GM10847 (cell line): ENCODE measurements around the gene CLCNKB.

Source experiments
- POLR2A ChIP-seq: IDR thresholded peaks from 2 replicates; pipeline ENCODE4 v1.6.1; 2011; ENCODE audit not compliant: insufficient read length; ENCODE audit errors: extremely low read depth

The CLCNKB gene

DNA sequence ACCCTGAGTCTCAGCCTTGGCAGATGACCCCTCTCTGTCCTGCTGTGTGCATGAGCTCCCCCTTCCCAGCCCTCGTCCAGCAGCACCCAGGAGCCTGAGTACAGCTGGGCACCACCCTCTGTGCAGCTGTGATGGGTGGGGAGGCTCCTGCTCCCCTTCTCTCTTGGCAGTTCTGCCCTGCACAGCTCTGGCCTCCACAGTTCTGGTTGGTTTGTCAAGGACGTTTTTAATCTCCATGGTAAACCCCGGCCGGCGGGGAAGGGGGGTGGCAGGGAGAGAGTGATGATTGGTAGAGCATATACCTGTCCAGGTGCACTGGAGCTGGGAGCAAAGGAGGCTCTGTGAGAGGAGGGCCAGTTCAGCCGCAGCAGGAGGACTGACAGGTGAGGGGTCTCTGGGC is 21.9 kb upstream of the CLCNKB start, which contains the start of gene CLCNKA:
Gene CLCNKA (plus strand): TSS at position 356 of the 400 bp plus-strand sequence. CDS start 584 bp downstream, outside the sequence.
- TF ChIP-seq POLR2A: no peak

DNA sequence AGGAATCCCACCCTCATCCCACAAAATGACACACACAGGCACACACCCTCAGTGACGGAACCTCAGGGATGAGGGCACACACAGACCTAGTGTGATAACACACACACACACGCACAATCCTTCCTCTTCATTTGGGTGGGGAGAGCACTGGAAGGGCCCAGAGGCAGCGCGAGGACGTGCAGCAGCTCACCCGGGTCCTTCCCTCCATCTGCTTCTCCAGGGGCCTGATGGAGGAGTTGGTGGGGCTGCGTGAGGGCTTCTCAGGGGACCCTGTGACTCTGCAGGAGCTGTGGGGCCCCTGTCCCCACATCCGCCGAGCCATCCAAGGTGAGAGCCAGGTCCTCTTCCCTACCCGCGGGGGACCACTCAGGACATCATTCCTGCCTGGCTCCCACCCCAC is 21.2 kb upstream of the CLCNKB start:
- TF ChIP-seq POLR2A: no peak

DNA sequence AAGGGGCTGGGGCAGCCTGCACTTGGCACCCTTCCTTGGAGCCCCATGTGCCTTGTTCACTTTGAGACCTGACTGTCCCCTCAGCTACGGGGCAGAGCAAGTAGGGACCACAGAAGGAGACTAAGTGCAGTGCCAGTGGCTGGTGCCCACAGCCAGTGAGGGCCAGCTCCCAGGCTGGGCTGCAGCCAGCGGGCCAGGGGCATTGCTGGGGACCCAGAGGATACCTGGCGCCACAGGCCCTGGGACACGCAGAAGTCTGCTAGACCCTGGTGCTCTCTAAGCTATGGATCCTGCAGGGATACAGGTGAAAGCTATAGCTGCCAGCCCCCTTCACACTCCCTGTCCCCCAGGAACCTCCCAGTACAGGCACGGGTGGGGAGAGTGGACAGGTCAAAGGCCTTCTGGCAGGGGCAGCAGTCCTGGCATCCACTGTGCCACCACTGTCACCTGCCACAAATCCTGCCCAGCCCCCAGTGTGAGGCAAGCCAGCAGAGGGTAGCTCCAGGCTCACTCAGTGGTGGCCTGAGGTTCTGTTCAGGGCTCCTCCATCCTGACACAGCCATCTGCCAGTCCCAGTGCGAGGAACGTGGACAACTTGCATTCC is 20.4 kb upstream of the CLCNKB start:
- TF ChIP-seq POLR2A: no peak

DNA sequence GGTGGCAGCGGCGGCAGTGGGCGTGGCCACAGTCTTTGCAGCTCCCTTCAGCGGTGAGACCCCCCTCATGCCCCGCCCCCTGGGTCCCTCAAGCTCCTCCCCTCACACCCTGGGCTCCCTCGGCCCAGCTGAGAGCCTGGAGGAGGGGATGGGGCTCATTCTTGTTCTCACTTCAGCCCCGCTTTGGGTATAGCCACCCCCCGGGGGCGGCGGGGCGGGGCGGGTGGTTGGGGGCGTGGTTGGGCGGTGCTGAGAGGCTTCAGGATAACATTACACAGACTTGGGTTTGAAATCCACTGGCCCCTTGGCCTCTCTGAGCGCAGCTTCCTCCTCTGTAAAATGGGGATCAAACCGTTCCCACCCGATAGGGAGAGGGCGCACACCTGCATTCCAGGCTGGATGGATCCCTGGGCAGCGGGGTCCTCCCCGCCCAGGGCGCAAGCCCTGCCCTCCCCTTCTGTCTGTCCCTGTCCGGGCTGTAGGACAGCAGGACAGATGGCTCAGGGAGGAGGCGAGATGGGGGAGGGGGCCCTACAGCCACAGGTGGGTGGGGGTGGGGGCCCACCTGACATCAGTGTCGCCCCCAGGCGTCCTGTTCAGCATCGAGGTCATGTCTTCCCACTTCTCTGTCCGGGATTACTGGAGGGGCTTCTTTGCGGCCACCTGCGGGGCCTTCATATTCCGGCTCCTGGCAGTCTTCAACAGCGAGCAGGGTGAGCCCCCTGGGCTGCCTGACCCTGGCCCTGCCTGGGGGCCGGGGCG is 16.7 kb upstream of the CLCNKB start:
- TF ChIP-seq POLR2A: no peak

DNA sequence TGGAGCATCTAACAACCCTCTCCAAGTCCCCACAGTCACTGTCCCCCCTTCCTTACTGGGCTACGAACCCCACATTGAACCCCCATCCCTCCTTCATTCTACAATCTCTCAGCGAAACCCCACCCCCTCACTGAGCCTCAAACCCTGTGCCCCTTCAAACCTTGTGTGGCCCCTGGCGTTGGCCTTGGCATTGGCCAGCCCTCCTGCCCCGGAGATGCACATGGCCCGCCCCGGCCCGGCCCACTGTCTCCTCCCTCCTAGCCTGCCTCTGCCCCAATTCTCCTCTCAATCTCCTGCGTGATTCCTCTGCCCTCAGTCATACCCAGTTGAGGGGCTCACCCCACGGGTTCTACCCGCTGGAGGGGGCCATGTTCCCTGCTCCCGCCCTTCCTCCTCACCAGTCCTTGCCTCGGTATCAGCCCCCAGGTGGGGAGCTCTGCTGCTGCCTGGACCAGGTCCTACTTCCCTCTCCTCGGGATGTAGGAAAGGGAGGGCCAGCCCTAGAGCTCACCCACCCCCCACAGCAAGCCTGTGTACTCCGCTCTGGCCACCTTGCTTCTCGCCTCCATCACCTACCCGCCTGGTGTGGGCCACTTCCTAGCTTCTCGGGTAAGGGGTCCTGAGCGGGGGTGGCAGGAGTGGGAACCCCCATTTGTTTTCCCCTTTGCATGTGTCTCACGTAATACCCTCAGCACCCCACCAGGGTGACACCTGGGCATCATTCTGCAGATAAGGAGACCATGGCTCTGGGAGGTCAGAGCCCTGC is 15.2 kb upstream of the CLCNKB start:
- TF ChIP-seq POLR2A: no peak

DNA sequence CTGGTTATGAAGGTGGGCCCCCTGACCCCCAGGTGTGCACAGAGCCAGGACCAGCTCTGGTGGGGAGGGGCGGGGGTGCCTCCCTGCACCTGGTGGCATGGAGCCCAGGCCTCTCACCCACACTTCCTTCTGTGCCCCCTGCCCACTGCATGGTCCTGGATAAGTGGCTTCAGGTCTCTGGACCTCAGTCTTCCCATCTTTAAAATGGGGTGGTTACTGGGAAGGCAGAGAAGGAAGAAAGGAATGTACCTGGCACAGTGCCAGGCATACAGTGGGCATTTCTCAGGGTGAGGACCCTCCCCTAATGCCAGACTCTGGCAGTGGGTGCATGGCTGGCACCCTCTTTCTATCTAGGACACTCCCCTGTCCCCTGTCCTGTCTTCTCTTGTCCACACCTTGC is 14.3 kb upstream of the CLCNKB start:
- no peak for TF ChIP-seq POLR2A

DNA sequence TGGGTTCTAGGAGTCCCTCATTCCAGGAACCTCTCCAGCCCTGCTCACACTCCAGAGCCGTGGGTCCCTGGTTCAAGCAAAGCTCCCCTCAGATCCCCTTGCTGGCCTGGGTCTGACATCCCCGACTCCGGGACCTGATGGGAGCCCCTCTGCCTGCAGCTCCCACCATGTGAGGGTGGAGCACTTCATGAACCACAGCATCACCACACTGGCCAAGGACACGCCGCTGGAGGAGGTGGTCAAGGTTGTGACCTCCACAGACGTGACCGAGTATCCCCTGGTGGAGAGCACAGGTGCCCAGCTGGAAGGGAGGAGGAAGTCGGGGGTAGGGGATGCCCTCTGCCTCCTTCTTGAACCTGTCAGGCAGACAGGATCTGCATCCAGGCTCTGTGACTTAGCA is 12.0 kb upstream of the CLCNKB start:
- TF ChIP-seq POLR2A: no peak

DNA sequence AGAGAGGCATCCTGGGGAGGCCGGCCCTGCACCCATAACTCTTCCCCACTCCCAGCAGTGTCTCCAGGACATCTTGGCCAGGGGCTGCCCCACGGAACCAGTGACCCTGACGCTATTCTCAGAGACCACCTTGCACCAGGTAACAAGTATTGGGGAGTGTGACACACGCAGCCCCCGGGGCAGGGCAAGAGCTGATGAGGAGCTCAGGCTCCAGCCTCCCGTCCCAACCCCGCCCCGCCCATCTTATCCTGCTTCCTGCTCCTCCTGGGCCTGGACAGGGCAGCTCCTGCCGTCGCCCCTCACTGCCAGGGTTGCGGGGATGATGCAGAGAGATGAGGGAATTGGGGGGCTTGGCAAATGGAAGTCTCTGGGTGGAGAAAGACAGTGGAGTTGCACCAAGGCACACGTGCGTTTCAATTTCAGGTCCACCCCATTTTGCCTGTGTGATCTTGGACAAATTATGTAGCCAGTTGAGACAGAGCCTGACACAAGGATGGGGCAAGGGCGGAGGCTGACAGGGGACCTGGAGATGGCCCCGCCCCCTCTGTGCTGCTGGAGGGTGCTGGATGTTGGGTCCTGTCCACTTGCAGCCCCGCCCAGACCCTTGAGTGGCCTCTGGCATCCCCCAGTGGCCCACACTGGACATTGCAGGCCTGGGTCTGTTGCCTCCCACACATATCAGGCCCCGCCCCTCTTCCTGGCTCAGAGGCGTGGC is 11.0 kb upstream of the CLCNKB start:
- TF ChIP-seq POLR2A: no peak

DNA sequence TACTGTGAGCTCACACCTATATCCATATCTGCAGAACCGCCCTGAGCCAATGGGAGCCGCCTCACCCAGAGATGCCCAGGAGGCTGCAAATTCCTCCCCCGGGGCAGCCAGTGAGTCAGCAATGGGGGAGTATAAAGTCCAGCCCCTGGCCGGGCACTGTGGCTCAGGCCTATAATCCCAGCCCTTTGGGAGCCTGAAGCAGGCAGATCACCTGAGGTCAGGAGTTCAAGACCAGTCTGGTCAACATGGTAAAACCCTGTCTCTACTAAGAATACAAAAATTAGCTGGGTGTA is 5.0 kb upstream of the CLCNKB start:
- no peak for TF ChIP-seq POLR2A

DNA sequence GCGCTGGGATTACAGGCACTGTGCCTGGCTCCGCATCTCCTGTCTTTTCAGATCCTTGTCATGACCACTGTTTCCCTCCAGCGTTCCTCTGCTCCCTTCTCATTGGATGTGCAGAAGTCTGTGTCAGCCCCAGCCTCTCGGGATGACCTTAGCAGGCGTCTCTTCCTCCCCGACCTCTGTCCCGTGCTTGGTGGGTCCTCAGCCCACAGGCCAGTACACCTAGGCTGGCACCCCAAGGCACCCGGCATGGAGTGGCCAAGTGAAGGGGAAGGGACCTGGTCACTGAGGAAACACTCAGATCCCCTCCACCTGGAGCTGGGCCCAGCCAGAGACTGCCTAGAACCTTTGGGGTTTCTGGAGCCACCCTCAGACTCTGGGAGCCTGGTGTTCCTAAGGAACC is 2.4 kb upstream of the CLCNKB start:
- no peak for TF ChIP-seq POLR2A

DNA sequence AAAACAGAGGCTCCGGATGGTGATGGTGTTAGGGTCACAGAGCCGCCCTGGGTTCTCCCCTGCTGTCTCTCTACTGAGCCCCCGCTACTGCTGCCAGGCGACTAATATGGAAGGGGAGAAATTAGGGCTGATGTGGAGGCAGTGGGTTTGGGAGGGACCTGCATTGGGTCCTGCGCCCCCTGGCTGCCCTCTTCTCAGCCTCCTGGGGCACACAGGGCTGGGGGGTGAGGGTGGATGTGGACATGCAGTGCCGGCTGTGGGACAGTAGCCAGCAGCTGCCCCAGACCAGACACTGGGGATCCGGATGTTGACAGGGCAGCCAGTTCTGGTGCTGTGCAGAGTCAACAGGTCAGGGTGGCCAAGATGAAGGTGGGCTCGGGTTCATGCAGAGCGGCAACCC is 1.5 kb upstream of the CLCNKB start:
- TF ChIP-seq POLR2A: no peak

DNA sequence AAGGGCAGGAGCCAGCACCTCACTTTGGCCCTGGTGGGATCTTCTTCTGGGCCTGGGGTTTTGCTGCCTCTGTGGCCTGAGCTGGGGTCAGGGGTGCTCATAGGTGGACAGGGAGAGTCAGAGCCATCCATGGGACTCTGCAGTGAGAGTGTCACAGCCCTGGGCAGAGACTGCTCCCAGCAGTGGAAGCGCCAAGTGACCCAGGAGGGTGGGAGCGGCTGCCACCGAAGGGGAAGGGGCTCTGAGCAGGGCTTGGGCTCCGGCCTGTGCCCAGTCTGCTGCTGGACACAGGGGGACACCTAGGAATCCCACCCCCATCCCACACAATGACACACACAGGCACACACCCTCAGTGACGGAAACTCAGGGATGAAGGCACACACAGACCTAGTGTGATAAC is 368 bp downstream of the CLCNKB start:
- no peak for TF ChIP-seq POLR2A

DNA sequence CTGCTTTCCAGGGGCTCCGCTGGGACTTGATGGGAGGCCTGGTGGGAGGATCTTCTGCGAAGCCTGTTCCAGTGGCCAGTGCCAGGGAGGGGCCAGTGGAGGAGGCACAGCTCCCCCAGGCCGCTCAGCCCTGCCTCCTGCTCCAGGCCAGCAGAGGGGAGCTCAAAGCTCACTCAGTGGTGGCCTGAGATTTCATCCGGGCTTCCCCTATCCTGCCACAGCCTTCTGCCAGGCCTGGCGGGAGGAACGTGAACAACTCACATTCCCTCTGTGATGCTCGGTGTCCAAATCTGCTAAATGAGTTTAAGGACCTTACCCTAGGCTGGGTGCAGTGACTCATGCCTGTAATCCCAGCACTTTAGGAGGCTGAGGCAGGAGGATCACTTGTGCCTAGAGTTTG is 3.3 kb downstream of the CLCNKB start:
- TF ChIP-seq POLR2A: no peak

DNA sequence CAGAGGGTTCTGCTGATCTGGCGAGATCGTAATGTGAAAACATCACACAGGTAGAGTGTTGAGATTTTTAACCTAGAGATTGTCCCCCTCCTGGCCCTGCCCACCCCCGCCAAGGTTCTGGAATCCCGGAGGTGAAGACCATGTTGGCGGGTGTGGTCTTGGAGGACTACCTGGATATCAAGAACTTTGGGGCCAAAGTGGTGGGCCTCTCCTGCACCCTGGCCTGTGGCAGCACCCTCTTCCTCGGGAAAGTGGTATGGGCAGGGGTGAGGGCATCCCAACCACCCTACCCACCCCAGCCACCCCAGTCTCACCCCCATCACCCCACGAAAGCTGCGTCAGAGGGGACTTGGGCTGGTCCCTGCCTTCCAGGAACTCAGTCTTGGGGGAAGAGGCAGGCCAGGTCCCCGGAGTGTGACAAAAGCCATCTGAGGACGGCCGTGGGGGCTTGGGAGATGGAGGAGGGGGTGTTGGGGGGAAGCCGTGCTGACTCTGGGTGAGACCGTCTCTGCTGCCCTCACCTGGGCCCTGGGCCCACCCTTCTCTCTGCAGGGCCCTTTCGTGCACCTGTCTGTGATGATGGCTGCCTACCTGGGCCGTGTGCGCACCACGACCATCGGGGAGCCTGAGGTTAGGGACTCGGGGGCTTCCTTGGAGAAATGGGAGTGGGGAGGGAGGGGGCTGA is 4.4 kb downstream of the CLCNKB start:
- no peak for TF ChIP-seq POLR2A

DNA sequence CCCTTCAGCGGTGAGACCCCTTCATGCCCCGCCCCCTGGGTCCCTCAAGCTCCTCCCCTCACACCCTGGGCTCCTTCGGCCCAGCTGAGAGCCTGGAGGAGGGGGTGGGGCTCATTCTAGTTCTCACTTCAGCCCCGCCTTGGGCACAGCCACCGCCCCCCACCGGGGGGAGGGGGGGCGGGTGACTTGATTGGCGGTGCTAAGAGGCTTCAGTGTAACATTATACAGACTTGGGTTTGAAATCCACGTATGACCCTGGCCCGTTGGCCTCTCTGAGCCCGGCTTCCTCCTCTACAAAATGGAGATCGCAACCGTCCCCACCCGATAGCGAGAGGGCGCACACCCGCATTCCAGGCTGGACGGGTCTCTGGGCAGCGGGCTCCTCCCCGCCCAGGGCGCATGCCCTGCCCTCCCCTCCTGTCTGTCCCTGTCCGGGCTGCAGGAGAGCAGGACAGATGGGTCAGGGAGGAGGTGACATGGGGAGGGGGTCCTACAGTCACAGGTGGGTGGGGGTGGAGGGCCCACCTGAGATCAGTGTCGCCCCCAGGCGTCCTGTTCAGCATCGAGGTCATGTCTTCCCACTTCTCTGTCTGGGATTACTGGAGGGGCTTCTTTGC is 5.1 kb downstream of the CLCNKB start:
- no peak for TF ChIP-seq POLR2A
